Chondrocyte (in vitro differentiated cells): ENCODE results near the gene HEXIM2. TPM values are rescaled to one million over a fixed set of nuclear protein-coding genes. Genes with fewer than 3 reads are reported as not detected.

ENCODE experiments used
- DNase-seq: peaks from one replicate; pipeline ENCODE4 v3.0.0; 2021; ENCODE audit warnings: mixed read lengths, low spot score
- H3K27ac Mint-ChIP-seq: one replicate; pipeline ENCODE4 v1.8.0; 2021; ENCODE audit warnings: mild to moderate bottlenecking, moderate library complexity, mixed read lengths; ENCODE audit not compliant: unreplicated experiment
- H3K27me3 Mint-ChIP-seq: 2 replicates; pipeline ENCODE4 v1.8.0; 2021; ENCODE audit warnings: low read depth, mixed read lengths
- H3K36me3 Mint-ChIP-seq: 2 replicates; pipeline ENCODE4 v1.8.0; 2021; ENCODE audit warnings: low read depth, mixed read lengths
- H3K4me1 Mint-ChIP-seq: 2 replicates; pipeline ENCODE4 v1.8.0; 2021; ENCODE audit warnings: low read depth, mild to moderate bottlenecking, mixed read lengths
- H3K4me3 Mint-ChIP-seq: one replicate; pipeline ENCODE4 v1.8.0; 2021; ENCODE audit warnings: mild to moderate bottlenecking, moderate library complexity, mixed read lengths; ENCODE audit not compliant: unreplicated experiment
- H3K9me3 Mint-ChIP-seq: 2 replicates; pipeline ENCODE4 v1.8.0; 2021; ENCODE audit warnings: low read depth, mixed read lengths
- CTCF ChIP-seq: fragments of 200-600 bp; sonication (generic); IDR thresholded peaks from 2 replicates; pipeline ENCODE4 v1.5.0; 2021; ENCODE audit warnings: antibody characterized with exemption, mild to moderate bottlenecking, moderate library complexity
- total RNA-seq: library from RNA; stranded (reverse); gene quantifications from 3 replicates; pipeline ENCODE4 v1.2.1, GENCODE V29; 2021

The HEXIM2 gene
- total RNA-seq, 1 donor from 2014 or later = 6.4 TPM

- DNase-seq = no peak
- no peak for TF ChIP-seq CTCF
- H3K27me3 Mint-ChIP-seq = no peaks in the 10 kb centered on the region
- no peak overlapping the region for H3K4me3 Mint-ChIP-seq
- no peaks in the 10 kb centered on the region for H3K9me3 Mint-ChIP-seq
- no peak overlapping the region for H3K27ac Mint-ChIP-seq
- H3K36me3 Mint-ChIP-seq = peaks cover 17% of the 10 kb centered on the region
- peaks cover 24% of the 10 kb centered on the region for H3K4me1 Mint-ChIP-seq
Measured at GRCh38 chr17:45115015-45115625, 46.6 kb upstream of the HEXIM2 start.

- no peak for DNase-seq
- no peaks in the 10 kb centered on the region for H3K9me3 Mint-ChIP-seq
- no peak overlapping the region for H3K4me3 Mint-ChIP-seq
- peak overlapping the region; percentile 88 for H3K27ac Mint-ChIP-seq
- H3K36me3 Mint-ChIP-seq = peaks cover 17% of the 10 kb centered on the region
- H3K27me3 Mint-ChIP-seq = no peaks in the 10 kb centered on the region
- no peak for TF ChIP-seq CTCF
- peaks cover 24% of the 10 kb centered on the region for H3K4me1 Mint-ChIP-seq
Measured at GRCh38 chr17:45115871-45116270, 45.8 kb upstream of the HEXIM2 start.

GRCh38 chr17:45116434-45117016, 45.1 kb upstream of the HEXIM2 start:
- no peaks in the 10 kb centered on the region for H3K27me3 Mint-ChIP-seq
- peaks cover 17% of the 10 kb centered on the region for H3K36me3 Mint-ChIP-seq
- no peak for DNase-seq
- H3K4me1 Mint-ChIP-seq = peaks cover 21% of the 10 kb centered on the region
- no peak overlapping the region for H3K4me3 Mint-ChIP-seq
- H3K9me3 Mint-ChIP-seq = no peaks in the 10 kb centered on the region
- H3K27ac Mint-ChIP-seq = peak overlapping the region; percentile 88
- TF ChIP-seq CTCF = no peak

- Mint-ChIP-seq H3K4me1 (peaks cover 25% of the 10 kb centered on the region), H3K9me3 (no peaks in the 10 kb centered on the region), H3K27ac (no peak overlapping the region), H3K36me3 (peaks cover 17% of the 10 kb centered on the region), H3K27me3 (no peaks in the 10 kb centered on the region), H3K4me3 (no peak overlapping the region)
- no peak for TF ChIP-seq CTCF
- no peak for DNase-seq
Measured at GRCh38 chr17:45117334-45117733, 44.3 kb upstream of the HEXIM2 start.

DNA sequence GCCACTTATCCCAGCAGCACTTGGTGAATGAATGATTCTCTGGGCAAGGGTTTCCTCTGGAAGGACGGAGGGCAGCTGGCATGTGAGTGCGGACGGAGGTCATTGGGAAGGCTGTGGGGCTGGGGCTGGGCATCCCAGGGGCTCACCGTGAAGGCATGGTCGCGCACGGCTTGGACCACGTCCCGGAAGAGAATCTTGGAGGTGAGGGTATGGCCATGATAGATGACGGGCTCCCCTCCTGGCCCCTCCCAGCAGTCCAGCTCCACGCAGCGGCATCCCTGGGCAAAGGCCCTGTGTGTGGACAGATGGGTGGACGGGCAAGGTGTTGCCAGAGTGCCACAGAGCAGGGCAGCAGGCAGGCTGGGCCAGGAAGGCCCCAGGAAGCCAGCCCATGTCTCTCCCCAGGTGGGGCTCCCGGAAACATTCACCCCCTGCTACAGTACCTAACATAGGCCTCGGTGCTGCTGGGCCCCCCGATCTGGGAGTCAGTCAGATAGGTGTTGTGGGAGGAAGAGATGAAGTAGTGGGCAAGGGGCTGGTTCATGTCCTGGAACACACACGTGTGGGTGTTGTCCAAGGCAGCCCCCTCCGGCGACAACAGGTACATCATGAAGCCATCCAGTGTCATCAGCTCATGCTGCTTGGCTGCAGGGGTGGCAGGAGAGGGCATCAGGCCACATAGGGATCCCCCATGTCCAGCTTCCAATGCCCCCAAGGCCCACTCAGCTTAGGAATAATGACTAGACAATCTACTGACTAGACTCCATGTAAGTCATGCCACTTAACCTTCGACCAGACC, 43.6 kb upstream of the HEXIM2 start:
- no peak overlapping the region for H3K27ac Mint-ChIP-seq
- no peak for DNase-seq
- no peaks in the 10 kb centered on the region for H3K9me3 Mint-ChIP-seq
- H3K36me3 Mint-ChIP-seq = peaks cover 17% of the 10 kb centered on the region
- peaks cover 32% of the 10 kb centered on the region for H3K4me1 Mint-ChIP-seq
- no peaks in the 10 kb centered on the region for H3K27me3 Mint-ChIP-seq
- H3K4me3 Mint-ChIP-seq = no peak overlapping the region
- TF ChIP-seq CTCF = no peak
